Fibroblast of villous mesenchyme (primary cell): ENCODE results near the gene PTCHD1. TPM values are rescaled to one million over a fixed set of nuclear protein-coding genes. Genes with fewer than 3 reads are reported as not detected.
A peak's percentile ranks its signal among the peaks of the same experiment; 100 is the strongest.

ENCODE experiments used
- DNase-seq: peaks from one replicate; pipeline ENCODE4 v3.0.0-alpha.2; 2010; ENCODE audit warnings: low read depth
- H3K4me3 ChIP-seq: 2 replicates; pipeline ENCODE4 v1.5.1; 2011; ENCODE audit warnings: low read depth, mild to moderate bottlenecking, low read length
- CTCF ChIP-seq: IDR thresholded peaks from 2 replicates; pipeline ENCODE4 v1.5.1; 2012; ENCODE audit warnings: low read depth, mild to moderate bottlenecking, low read length; ENCODE audit not compliant: insufficient read depth
- total RNA-seq: library from RNA; depleted of rRNA; stranded (reverse); fragments of >200 nt; gene quantifications from 2 replicates; pipeline ENCODE4 v1.2.3, GENCODE V29; 2012

The PTCHD1 gene
- total RNA-seq, 1 donor, result not detected

GRCh38 chrX:23383411-23383810 lies 48.8 kb downstream of the PTCHD1 start:
- TF ChIP-seq CTCF, result no peak
- peak; percentile 7 for DNase-seq
- no peak overlapping the region for H3K4me3 ChIP-seq

- DNase-seq, result no peak
- no peak for TF ChIP-seq CTCF
- H3K4me3 ChIP-seq, result no peak overlapping the region
Measured at GRCh38 chrX:23385242-23385641, 50.6 kb downstream of the PTCHD1 start.

- DNase-seq, result no peak
- no peak for TF ChIP-seq CTCF
- H3K4me3 ChIP-seq, result no peak overlapping the region
Measured at GRCh38 chrX:23386260-23386659, 51.6 kb downstream of the PTCHD1 start.

GRCh38 chrX:23386726-23387125 lies 52.1 kb downstream of the PTCHD1 start:
- DNase-seq, result no peak
- H3K4me3 ChIP-seq, result no peak overlapping the region
- TF ChIP-seq CTCF, result no peak

GRCh38 chrX:23387550-23388184 lies 53.0 kb downstream of the PTCHD1 start:
- no peak for TF ChIP-seq CTCF
- DNase-seq, result no peak
- H3K4me3 ChIP-seq, result no peak overlapping the region

GRCh38 chrX:23389196-23389792 lies 54.6 kb downstream of the PTCHD1 start:
- no peak for DNase-seq
- no peak overlapping the region for H3K4me3 ChIP-seq
- no peak for TF ChIP-seq CTCF

- no peak for TF ChIP-seq CTCF
- H3K4me3 ChIP-seq, result no peak overlapping the region
- no peak for DNase-seq
Measured at GRCh38 chrX:23390979-23391378, 56.3 kb downstream of the PTCHD1 start.
